HG02943 (cell line): Measurements from ENCODE around the gene GRID1.

Experiments used
- ATAC-seq: cut with Tn5 transposase; IDR thresholded peaks from one replicate; pipeline ENCODE4 v1.9.1; 2021; ENCODE audit warnings: mild to moderate bottlenecking, low read depth, moderate library complexity; ENCODE audit not compliant: unreplicated experiment

The GRID1 gene

GRCh38 chr10:86283466-86284287 is 82.9 kb downstream of the GRID1 start:
- ATAC-seq, result no peak

- ATAC-seq, result no peak
These were observed 83.7 kb downstream of the GRID1 start for GRCh38 chr10:86282664-86283465.

- no peak for ATAC-seq
These were observed 85.2 kb downstream of the GRID1 start for GRCh38 chr10:86281396-86281795.

GRCh38 chr10:86269332-86269731 is 97.3 kb downstream of the GRID1 start:
- ATAC-seq, result no peak

- ATAC-seq, result no peak
These were observed 99.1 kb downstream of the GRID1 start for GRCh38 chr10:86267286-86268195.

GRCh38 chr10:86266446-86267242 is 100.0 kb downstream of the GRID1 start:
- no peak for ATAC-seq

GRCh38 chr10:86265895-86266259 is 100.7 kb downstream of the GRID1 start:
- ATAC-seq, result no peak

GRCh38 chr10:86265236-86265894 is 101.2 kb downstream of the GRID1 start:
- ATAC-seq, result no peak

- ATAC-seq, result no peak
These were observed 101.9 kb downstream of the GRID1 start for GRCh38 chr10:86264481-86265231.

- no peak for ATAC-seq
These were observed 102.7 kb downstream of the GRID1 start for GRCh38 chr10:86263907-86264306.

- ATAC-seq, result no peak
These were observed 103.4 kb downstream of the GRID1 start for GRCh38 chr10:86263209-86263608.

GRCh38 chr10:86262688-86263181 is 103.9 kb downstream of the GRID1 start:
- ATAC-seq, result no peak

- no peak for ATAC-seq
These were observed 104.5 kb downstream of the GRID1 start for GRCh38 chr10:86261941-86262687.

- no peak for ATAC-seq
These were observed 105.1 kb downstream of the GRID1 start for GRCh38 chr10:86261470-86261869.

GRCh38 chr10:86260564-86260963 is 106.0 kb downstream of the GRID1 start:
- ATAC-seq, result no peak

GRCh38 chr10:86259901-86260562 is 106.6 kb downstream of the GRID1 start:
- no peak for ATAC-seq

GRCh38 chr10:86258941-86259340 is 107.7 kb downstream of the GRID1 start:
- ATAC-seq, result no peak
